Colonic mucosa (tissue), 4 donors: ENCODE data around the gene TTLL10. TPM values are rescaled to one million over a fixed set of nuclear protein-coding genes. Genes with fewer than 3 reads are reported as not detected.

Experiments used
- DNase-seq: peaks from one replicate; pipeline ENCODE4 v3.0.0-alpha.2; 2020
- H3K27ac ChIP-seq: fragments of 200-600 bp; one replicate; pipeline ENCODE4 v1.8.0; 2021
- H3K27me3 ChIP-seq: fragments of 200-600 bp; one replicate; pipeline ENCODE4 v1.8.0; 2021
- H3K36me3 ChIP-seq: fragments of 200-600 bp; one replicate; pipeline ENCODE4 v1.8.0; 2021
- H3K4me1 ChIP-seq: fragments of 200-600 bp; one replicate; pipeline ENCODE4 v1.8.0; 2021; ENCODE audit warnings: mild to moderate bottlenecking
- H3K4me3 ChIP-seq: fragments of 200-600 bp; one replicate; pipeline ENCODE4 v1.8.0; 2021
- H3K9ac ChIP-seq, 2 donors: one replicate each; pipeline ENCODE4 v1.7.0; 2013; ENCODE audit warnings: control low read depth in 2 of 2, low read depth in 2 of 2, low read length in 2 of 2
- H3K9me3 ChIP-seq: fragments of 200-600 bp; one replicate; pipeline ENCODE4 v1.8.0; 2021
- intact Hi-C: fragments of 100-400 bp; cut with DNase I; formaldehyde crosslinking; loops from one replicate; pipeline ENCODE4 v1.14.1; 2022
- total RNA-seq, 2 donors: library from RNA; stranded (reverse); fragmentation: NEBNext Ultra II Directional in 1 of 2; extraction: Animal tissue kit (Norgen Biotek cat#: 25700) in 1 of 2; gene quantifications; one replicate each; pipeline ENCODE4 v1.2.1, GENCODE V29; 2021
- TF ChIP-seq, protein P1 (sequence below): fragments of 200-600 bp; IDR thresholded peaks from one replicate; pipeline ENCODE4 v1.8.0; 2022; ENCODE audit warnings: antibody characterized with exemption, mild to moderate bottlenecking
- donor health status: healthy.
- donor health status: DM: no; HTN: no; CAD: no.
- donor health status: DM: no; HTN: no; CAD: no.

TTLL10 gene
- total RNA-seq, 2 donors from 2014 or later, result 0.64 to 2.3 TPM

DNA sequence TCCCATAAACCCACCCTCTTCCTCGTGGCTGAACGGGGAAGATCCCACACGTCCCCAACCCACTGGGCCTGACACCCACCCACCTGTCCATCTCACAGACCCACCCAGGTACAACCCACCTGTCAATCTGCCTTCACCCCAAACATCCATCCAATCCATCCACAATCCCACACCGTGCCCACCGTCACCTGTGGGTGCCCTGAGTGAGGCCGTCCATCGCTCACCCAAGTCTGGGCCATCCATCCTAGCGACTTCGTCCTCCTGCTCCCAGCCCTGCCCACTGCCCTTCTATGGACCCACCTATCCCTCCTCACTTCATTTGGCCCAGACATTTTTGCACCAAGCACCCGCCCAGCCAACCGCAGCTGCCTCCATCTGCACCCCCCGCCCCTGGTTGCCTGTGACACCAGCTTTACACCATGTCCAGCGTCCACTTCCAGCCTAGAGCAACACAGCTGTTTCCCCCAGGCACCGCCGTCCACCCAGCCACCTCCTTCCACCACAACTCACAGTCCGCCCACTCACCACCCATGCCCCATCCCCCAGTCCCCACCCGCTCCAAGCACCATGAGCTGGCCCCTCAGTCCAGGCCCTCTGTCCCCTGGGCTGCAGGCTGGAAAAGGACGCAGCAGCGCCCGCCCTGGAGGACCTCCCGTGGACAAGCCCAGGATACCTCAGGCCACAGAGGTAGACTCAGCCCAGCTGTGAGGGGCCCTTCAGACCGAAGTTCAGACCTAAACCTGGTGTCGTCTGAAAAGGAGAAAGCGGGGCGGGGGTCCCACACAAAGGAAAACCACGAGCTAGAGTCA, 7.7 kb downstream of the TTLL10 start:
- no peak overlapping the region for H3K4me3 ChIP-seq
- H3K27me3 ChIP-seq, result peaks cover 4% of the 10 kb centered on the region

DNA sequence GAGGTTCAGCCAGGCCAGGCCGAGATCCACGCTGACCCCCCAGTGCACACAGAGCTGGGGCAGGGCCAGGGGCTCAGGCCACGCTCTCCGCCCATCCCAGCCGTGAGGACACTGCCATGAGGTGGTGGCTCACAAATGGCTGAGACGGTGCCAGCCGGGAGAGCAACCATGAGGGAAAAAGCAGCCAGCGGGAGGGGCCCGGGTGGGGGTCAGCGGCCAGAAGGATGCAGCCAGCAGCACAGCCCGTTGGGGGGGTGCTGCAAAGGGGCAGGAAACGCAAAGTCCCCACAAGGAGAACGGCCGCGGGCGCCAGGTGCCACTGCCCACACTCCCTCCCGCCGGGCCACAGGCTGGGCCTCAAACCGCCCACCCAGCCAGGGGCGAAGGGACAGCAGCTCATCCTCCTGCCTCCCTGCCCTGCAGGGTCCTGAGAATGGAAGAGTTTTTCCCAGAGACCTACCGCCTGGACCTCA, 8.3 kb downstream of the TTLL10 start:
- DNase-seq, result no peak
- TF ChIP-seq, protein P1, sequence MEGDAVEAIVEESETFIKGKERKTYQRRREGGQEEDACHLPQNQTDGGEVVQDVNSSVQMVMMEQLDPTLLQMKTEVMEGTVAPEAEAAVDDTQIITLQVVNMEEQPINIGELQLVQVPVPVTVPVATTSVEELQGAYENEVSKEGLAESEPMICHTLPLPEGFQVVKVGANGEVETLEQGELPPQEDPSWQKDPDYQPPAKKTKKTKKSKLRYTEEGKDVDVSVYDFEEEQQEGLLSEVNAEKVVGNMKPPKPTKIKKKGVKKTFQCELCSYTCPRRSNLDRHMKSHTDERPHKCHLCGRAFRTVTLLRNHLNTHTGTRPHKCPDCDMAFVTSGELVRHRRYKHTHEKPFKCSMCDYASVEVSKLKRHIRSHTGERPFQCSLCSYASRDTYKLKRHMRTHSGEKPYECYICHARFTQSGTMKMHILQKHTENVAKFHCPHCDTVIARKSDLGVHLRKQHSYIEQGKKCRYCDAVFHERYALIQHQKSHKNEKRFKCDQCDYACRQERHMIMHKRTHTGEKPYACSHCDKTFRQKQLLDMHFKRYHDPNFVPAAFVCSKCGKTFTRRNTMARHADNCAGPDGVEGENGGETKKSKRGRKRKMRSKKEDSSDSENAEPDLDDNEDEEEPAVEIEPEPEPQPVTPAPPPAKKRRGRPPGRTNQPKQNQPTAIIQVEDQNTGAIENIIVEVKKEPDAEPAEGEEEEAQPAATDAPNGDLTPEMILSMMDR, result no peak
- Histone ChIP-seq H3K9ac (no peak overlapping the region), H3K27me3 (peaks cover 4% of the 10 kb centered on the region), H3K4me1 (no peaks in the 10 kb centered on the region), H3K9me3 (no peaks in the 10 kb centered on the region), H3K27ac (no peak overlapping the region), H3K4me3 (no peak overlapping the region), H3K36me3 (no peaks in the 10 kb centered on the region)
- intact Hi-C loops, result no loop called here

More for the DNA sequence above, 7.7 kb downstream of the TTLL10 start:
- Histone ChIP-seq H3K9ac (no peak overlapping the region), H3K27ac (no peak overlapping the region), H3K4me1 (no peaks in the 10 kb centered on the region), H3K36me3 (no peaks in the 10 kb centered on the region), H3K9me3 (no peaks in the 10 kb centered on the region)
- intact Hi-C loops, result no loop called here
- no peak for DNase-seq
- TF ChIP-seq, protein P1, result no peak

DNA sequence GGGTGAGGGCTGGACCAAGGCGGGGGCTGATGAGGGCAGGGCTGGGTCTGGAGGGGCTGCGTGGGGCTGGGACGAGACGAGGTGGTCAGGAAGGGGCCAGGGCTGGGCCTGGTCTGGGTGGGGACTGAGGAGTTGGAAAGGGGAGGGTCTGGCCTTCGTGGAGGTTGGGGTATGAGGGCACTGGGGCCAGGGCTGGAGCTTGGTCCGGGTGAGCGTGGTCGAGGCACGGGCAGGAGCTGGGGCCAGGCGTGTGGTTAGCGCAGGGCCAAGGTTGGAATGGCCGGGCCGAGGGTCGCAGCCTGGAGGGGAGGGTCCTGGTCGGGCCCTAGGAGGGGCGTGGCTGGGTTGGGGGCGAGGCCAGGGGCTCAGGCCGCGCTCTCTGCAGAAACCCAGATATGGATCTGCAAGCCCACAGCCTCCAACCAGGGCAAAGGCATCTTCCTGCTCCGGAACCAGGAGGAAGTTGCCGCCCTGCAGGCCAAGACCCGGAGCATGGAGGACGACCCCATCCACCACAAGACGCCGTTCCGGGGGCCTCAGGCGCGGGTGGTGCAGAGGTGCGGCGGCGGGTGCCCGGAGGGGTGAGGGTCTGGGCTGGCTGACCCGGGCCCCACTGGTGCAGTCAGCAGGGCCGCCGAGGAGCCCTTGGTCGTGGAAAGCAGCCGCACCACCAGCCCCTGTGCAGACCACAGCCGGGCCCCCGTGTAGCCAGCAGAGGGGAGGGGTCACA, 9.0 kb downstream of the TTLL10 start:
- Histone ChIP-seq H3K27ac (no peak overlapping the region), H3K4me3 (no peak overlapping the region), H3K9ac (no peak overlapping the region), H3K4me1 (no peaks in the 10 kb centered on the region), H3K9me3 (no peaks in the 10 kb centered on the region), H3K27me3 (peaks cover 3% of the 10 kb centered on the region), H3K36me3 (no peaks in the 10 kb centered on the region)
- DNase-seq, result no peak
- TF ChIP-seq, protein P1, result no peak
- intact Hi-C loops, result no loop called here

DNA sequence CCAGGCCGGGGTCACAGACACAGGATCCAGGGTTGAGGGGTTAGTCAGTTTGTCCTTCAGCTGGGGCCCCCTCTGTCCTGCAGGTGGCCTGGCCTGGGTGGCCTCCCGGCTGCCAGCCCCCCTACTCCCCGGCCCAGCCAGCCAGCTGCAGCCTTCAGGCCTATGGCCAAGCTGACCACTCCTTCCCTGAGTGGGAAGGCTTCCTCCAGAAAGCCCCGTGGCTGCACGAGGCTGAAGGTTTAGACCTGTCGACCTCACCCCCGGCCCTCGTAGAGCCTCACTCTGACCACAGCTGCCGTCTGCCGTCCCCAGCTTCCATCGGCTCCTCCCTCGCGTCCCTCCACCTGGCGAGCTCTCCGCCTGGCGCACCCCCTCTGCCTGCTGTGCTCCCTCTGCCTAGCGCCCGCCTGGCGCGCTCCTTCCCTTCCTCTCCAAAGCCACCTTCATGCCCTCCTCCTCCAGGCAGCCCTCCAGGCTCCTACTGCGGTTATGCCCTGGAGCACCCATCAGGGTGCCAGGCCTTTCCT, 9.6 kb downstream of the TTLL10 start:
- Histone ChIP-seq H3K36me3 (no peaks in the 10 kb centered on the region), H3K9me3 (no peaks in the 10 kb centered on the region), H3K27ac (no peak overlapping the region), H3K27me3 (no peaks in the 10 kb centered on the region), H3K4me3 (no peak overlapping the region), H3K4me1 (no peaks in the 10 kb centered on the region), H3K9ac (no peak overlapping the region)
- intact Hi-C loops, result no loop called here
- no peak for DNase-seq
- TF ChIP-seq, protein P1, result no peak

DNA sequence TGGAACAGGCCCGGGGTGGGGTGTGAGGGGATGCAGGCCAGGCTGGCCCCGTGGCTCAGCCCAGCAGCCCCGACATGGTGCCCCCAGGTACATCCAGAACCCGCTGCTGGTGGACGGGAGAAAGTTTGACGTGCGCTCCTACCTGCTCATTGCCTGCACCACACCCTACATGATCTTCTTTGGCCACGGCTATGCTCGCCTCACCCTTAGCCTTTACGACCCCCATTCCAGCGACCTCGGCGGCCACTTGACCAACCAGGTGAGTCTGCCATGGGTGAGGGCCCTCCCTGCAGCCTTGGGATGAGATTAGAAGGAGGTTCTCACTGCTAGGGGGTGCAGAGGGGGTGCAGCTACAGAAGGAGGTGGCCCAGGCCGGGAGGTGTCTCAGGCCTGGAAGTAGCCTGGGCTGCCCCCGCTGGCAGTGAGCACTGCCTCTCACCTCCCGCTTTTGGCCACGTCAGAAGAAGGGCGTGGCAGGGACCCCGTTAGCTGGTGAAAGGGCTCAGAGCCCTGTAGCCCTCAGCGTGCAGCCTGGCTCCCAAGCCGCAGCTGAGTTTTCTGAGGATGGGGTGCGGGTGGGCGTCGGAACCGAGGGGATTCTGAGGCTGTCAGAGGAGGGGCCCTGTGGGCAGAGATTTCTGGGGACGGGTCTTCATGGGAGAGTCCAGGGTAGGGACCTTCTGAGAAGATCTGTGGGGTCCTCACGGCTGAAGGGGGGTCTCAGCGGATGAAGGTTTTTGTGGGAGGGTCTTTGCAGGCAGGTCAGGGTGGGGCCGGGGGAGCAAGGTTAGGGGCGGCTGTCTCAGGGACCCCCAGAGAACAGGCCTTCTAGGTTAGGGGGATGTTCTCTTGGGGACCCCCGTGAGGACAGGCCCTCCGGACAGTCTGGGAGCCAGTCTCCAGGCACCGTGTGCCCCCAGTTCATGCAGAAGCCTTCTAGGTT, 10.4 kb downstream of the TTLL10 start:
- Histone ChIP-seq H3K36me3 (no peaks in the 10 kb centered on the region), H3K4me1 (no peaks in the 10 kb centered on the region), H3K9me3 (no peaks in the 10 kb centered on the region), H3K27me3 (no peaks in the 10 kb centered on the region), H3K27ac (no peak overlapping the region), H3K4me3 (no peak overlapping the region), H3K9ac (no peak overlapping the region)
- intact Hi-C loops, result no loop called here
- no peak for DNase-seq
- TF ChIP-seq, protein P1, result no peak
